ENCODE measurements around the gene PHLDB3.

DNA sequence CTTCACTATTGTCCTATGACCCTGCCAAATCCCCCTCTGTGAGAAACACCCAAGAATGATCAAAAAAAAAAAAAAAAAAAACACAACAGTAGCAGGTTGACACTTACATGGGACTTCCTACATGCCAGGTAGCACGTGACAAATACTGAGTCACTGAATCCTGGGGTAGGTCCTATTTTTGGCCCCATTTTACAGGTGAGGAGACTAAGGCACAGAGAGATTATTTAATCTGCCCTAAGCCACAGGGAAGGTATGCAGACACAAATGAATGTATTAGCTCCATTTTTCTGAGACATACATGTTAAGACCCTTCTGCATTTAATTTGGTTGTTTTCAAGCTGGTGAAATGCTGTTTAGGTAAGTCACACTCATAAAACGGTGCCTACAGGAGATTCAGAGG is 44.2 kb upstream of the PHLDB3 start:
- TF ChIP-seq, protein P1, sequence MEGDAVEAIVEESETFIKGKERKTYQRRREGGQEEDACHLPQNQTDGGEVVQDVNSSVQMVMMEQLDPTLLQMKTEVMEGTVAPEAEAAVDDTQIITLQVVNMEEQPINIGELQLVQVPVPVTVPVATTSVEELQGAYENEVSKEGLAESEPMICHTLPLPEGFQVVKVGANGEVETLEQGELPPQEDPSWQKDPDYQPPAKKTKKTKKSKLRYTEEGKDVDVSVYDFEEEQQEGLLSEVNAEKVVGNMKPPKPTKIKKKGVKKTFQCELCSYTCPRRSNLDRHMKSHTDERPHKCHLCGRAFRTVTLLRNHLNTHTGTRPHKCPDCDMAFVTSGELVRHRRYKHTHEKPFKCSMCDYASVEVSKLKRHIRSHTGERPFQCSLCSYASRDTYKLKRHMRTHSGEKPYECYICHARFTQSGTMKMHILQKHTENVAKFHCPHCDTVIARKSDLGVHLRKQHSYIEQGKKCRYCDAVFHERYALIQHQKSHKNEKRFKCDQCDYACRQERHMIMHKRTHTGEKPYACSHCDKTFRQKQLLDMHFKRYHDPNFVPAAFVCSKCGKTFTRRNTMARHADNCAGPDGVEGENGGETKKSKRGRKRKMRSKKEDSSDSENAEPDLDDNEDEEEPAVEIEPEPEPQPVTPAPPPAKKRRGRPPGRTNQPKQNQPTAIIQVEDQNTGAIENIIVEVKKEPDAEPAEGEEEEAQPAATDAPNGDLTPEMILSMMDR (IDR thresholded peaks at IDR 0.05; ENCODE audit: poor library complexity, severe bottlenecking) = no peak
- no peak for TF ChIP-seq RAD21 (conservative IDR thresholded peaks at IDR 0.05)
- no peak for TF ChIP-seq POLR2AphosphoS5 (IDR thresholded peaks at IDR 0.05)

All from neural cell (in vitro differentiated cells).